Measurements from ENCODE around the gene CNTNAP5.

Gene CNTNAP5

GRCh38 chr2:124602759-124603158 is 577.7 kb downstream of the CNTNAP5 start:
- Histone ChIP-seq H3K36me3 (ENCODE audit: insufficient read depth, low read length) (no peaks in the 10 kb centered on the region), H3F3A (ENCODE audit: low read depth) (no peaks in the 10 kb centered on the region), H3K27me3 (ENCODE audit: insufficient read depth, low read length, poor library complexity, severe bottlenecking) (no peaks in the 10 kb centered on the region), H3K9ac (ENCODE audit: low read depth, low read length, poor library complexity, severe bottlenecking) (no peak overlapping the region), H3K9me2 (replicated peaks; ENCODE audit: low read depth, low read length) (no peaks in the 10 kb centered on the region), H4K20me1 (ENCODE audit: insufficient read depth, low read length, poor library complexity, severe bottlenecking) (no peaks in the 10 kb centered on the region), H3K4me3 (ENCODE audit: low read length, poor library complexity, severe bottlenecking) (no peak overlapping the region), H3K9me3 (ENCODE audit: insufficient read depth, low read depth, low read length) (peaks cover 5% of the 10 kb centered on the region; the same call in 1 of the 2 replicates), H3K4me1 (ENCODE audit: insufficient read depth, low read length, poor library complexity, severe bottlenecking) (no peaks in the 10 kb centered on the region), H3K79me2 (ENCODE audit: insufficient read depth, low read length) (no peaks in the 10 kb centered on the region), H2AFZ (ENCODE audit: low read length) (no peak overlapping the region), H3K4me2 (ENCODE audit: low read depth, low read length, poor library complexity, severe bottlenecking) (no peak overlapping the region)
- TF ChIP-seq EZH2phosphoT487 (IDR thresholded peaks at IDR 0.05; ENCODE audit: borderline replicate concordance) (no peak), CTCF (conservative IDR thresholded peaks at IDR 0.05; ENCODE audit: low read length) (no peak)

- H3K9me3 ChIP-seq (ENCODE audit: insufficient read depth, low read depth, low read length): no peaks in the 10 kb centered on the region
- no peaks in the 10 kb centered on the region for H3F3A ChIP-seq (ENCODE audit: low read depth)
- H3K79me2 ChIP-seq (ENCODE audit: insufficient read depth, low read length): no peaks in the 10 kb centered on the region
- TF ChIP-seq EZH2phosphoT487 (IDR thresholded peaks at IDR 0.05; ENCODE audit: borderline replicate concordance) (no peak), CTCF (conservative IDR thresholded peaks at IDR 0.05; ENCODE audit: low read length) (no peak)
- H3K4me2 ChIP-seq (ENCODE audit: low read depth, low read length, poor library complexity, severe bottlenecking): no peak overlapping the region
- H3K9me2 ChIP-seq (replicated peaks; ENCODE audit: low read depth, low read length): no peaks in the 10 kb centered on the region
- H3K27me3 ChIP-seq (ENCODE audit: insufficient read depth, low read length, poor library complexity, severe bottlenecking): no peaks in the 10 kb centered on the region
- no peak overlapping the region for H3K4me3 ChIP-seq (ENCODE audit: low read length, poor library complexity, severe bottlenecking)
- no peak overlapping the region for H3K9ac ChIP-seq (ENCODE audit: low read depth, low read length, poor library complexity, severe bottlenecking)
- no peak overlapping the region for H2AFZ ChIP-seq (ENCODE audit: low read length)
- no peaks in the 10 kb centered on the region for H4K20me1 ChIP-seq (ENCODE audit: insufficient read depth, low read length, poor library complexity, severe bottlenecking)
- H3K36me3 ChIP-seq (ENCODE audit: insufficient read depth, low read length): no peaks in the 10 kb centered on the region
- no peaks in the 10 kb centered on the region for H3K4me1 ChIP-seq (ENCODE audit: insufficient read depth, low read length, poor library complexity, severe bottlenecking)
These were observed 579.9 kb downstream of the CNTNAP5 start for GRCh38 chr2:124604940-124605339.

GRCh38 chr2:124607679-124608078 is 582.6 kb downstream of the CNTNAP5 start:
- no peak overlapping the region for H3K4me2 ChIP-seq (ENCODE audit: low read depth, low read length, poor library complexity, severe bottlenecking)
- H2AFZ ChIP-seq (ENCODE audit: low read length): no peak overlapping the region
- no peaks in the 10 kb centered on the region for H3K9me3 ChIP-seq (ENCODE audit: insufficient read depth, low read depth, low read length)

More at GRCh38 chr2:124607679-124608078, 582.6 kb downstream of the CNTNAP5 start:
- TF ChIP-seq EZH2phosphoT487 (IDR thresholded peaks at IDR 0.05; ENCODE audit: borderline replicate concordance): no peak
- TF ChIP-seq CTCF (conservative IDR thresholded peaks at IDR 0.05; ENCODE audit: low read length): no peak
- no peaks in the 10 kb centered on the region for H3K9me2 ChIP-seq (replicated peaks; ENCODE audit: low read depth, low read length)
- no peaks in the 10 kb centered on the region for H3K4me1 ChIP-seq (ENCODE audit: insufficient read depth, low read length, poor library complexity, severe bottlenecking)
- no peak overlapping the region for H3K4me3 ChIP-seq (ENCODE audit: low read length, poor library complexity, severe bottlenecking)
- no peaks in the 10 kb centered on the region for H4K20me1 ChIP-seq (ENCODE audit: insufficient read depth, low read length, poor library complexity, severe bottlenecking)
- H3K36me3 ChIP-seq (ENCODE audit: insufficient read depth, low read length): no peaks in the 10 kb centered on the region
- H3F3A ChIP-seq (ENCODE audit: low read depth): no peaks in the 10 kb centered on the region
- H3K79me2 ChIP-seq (ENCODE audit: insufficient read depth, low read length): no peaks in the 10 kb centered on the region
- no peaks in the 10 kb centered on the region for H3K27me3 ChIP-seq (ENCODE audit: insufficient read depth, low read length, poor library complexity, severe bottlenecking)
- no peak overlapping the region for H3K9ac ChIP-seq (ENCODE audit: low read depth, low read length, poor library complexity, severe bottlenecking)
